ENCODE data around the gene UMODL1. TPM values are rescaled to one million over a fixed set of nuclear protein-coding genes. Genes with fewer than 3 reads are reported as not detected.

UMODL1 gene
- total RNA-seq, 1 experiment from 2014 or later: 0.08 TPM

- DNase-seq (ENCODE audit: low spot score): no peak
Observed at GRCh38 chr21:42189431-42189830, 118.3 kb downstream of the UMODL1 start.

DNA sequence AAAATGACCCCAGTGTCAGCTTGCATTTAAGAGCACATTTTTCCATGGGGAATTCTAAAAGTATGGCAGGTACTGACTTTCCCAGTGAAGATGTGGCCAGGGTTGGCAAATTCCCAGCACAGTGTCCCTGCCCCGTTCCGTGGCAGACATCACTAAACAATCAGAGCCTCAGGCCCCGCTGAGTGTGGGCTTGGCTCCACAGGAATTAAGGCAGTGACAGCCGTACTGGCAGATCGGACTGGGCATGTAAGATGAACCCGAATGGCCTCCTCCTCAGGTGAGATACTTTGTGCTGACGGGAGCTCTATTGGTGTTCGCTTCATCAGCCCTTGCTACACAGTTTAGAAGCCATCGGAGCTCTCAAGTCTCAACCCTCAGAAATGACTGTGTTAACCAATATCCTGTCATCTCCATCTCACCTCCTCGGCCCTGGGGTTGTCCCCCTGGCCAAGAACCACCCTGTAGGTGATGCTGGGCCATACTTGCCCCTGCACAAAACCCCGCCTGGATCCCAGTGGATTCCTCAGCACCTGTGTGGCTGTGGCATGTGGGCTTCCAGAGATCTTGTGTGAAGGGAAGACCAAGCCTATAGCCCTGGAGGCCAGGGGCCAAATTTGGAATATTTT is 118.9 kb downstream of the UMODL1 start:
- DNase-seq (ENCODE audit: low spot score): no peak

- no peak for DNase-seq (ENCODE audit: low spot score)
Observed at GRCh38 chr21:42190486-42190863, 119.4 kb downstream of the UMODL1 start.

- no peak for DNase-seq (ENCODE audit: low spot score)
Observed at GRCh38 chr21:42191064-42191463, 119.9 kb downstream of the UMODL1 start.

DNA sequence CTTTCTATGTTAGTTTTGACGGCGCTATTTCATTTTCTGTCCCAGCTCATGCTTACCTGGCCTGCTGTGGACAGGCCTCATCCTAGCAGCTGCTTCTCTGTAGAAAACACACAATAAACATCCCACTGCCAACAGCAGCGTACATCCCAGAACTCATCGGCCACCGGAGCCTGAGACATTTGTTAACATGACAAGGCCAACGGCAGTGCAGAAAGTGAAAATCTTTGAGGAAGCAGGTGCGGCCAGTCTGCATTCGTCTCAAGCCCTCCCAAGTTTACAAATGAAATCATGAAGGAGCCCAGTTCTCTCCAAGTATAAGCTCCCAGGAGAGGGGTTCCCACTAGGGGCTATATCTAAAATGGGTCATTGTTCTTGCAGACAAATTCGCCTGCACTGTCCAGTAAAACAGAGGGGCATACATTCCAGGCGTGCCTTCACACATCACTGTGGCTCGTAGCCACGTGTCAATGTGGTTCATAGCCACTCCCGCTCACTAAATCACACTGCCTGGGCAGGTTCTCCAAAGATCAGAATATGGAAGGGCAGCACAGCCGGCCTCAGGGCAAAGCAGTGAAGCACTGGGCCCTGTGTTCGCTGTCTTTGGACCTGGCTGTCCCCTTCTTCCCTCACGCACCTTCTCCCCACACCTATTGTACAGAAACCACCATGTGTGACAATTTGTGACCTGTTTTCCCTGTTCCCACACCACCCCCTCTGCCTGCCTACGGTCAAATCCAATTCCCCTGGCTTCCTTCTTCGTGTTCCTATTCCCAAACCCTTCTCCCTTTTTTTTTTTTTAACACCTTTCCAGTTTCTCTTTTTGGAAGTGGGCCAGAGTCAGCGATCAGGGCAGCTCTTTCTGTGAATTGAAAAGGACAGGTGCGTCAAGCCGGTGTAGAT is 120.8 kb downstream of the UMODL1 start:
- DNase-seq (ENCODE audit: low spot score): no peak

Other genes with a start within 250 kb of the UMODL1 start
- gene PRDM15, start 192.0 kb upstream of the UMODL1 start, total RNA-seq (2014; rRNA removed; shearing (Covaris generic)): 6.2 and 10.9 TPM in 2 replicates
- gene C2CD2, start 117.3 kb upstream of the UMODL1 start, total RNA-seq (2014; rRNA removed; shearing (Covaris generic)): 10.6 and 17.9 TPM in 2 replicates
- gene ZBTB21, start 61.0 kb upstream of the UMODL1 start, total RNA-seq (2014; rRNA removed; shearing (Covaris generic)): 7.5 and 11.8 TPM in 2 replicates
- gene ABCG1, start 147.8 kb downstream of the UMODL1 start, total RNA-seq (2014; rRNA removed; shearing (Covaris generic)): 2.6 and 5.7 TPM in 2 replicates
- 58.5 and 71.8 TPM in 2 replicates for gene TFF3, start 244.1 kb downstream of the UMODL1 start, total RNA-seq (2014; rRNA removed; shearing (Covaris generic))